Stimulated activated CD4-positive, alpha-beta T cell treated with anti-CD3 and anti-CD28 coated beads, Interleukin-1b, Interleukin-23, amount 100 ng/mL, for 4 hours (primary cell): Measurements from ENCODE around the gene RGS8.

Experiments used
- DNase-seq, 2 donors: peaks; one replicate each; pipeline ENCODE4 v3.0.0-alpha.2; 2020; ENCODE audit warnings: low read depth in 2 of 2

RGS8 gene, protein sequence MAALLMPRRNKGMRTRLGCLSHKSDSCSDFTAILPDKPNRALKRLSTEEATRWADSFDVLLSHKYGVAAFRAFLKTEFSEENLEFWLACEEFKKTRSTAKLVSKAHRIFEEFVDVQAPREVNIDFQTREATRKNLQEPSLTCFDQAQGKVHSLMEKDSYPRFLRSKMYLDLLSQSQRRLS

DNA sequence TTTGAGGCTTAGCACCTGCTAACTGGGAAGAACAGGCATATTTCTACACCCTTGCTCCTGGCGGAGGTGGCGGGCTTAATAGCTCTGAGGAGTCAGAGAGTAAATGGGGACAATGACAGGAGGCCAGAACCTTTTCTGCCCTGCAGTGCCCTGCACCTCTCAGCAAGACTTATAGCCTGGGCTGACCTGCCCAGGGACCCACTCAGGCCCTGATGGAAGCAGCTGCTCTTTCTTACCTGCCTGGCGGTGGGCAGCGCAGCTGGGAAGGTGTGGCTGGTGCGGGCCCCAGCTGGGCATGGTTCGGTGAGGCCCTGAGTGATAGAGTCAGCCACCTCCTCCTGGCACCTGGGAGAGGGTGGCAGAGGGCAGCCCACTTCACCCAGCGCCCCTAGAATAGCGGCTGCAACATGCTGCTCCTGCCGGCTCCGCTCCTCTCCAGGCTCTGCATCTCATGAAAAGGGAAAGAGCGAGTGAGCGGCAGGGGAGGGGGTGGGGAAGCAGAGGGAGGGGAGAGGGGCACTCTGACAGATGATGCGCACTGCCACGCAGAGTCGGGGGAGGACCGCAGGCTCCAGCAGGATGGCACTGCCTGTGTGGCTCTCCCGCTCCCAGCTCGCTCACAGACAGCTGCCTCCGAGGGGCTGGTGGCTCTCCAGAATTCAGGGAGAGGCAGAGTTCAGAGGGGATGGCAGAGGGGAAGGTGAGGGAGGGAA, at the start of gene RGS8:
Gene RGS8, minus strand, starts transcription at position 472 of the 713 bp plus-strand sequence. CDS start 14,938 bp downstream, outside the sequence.
- DNase-seq, result no peak

- no peak for DNase-seq
These were observed 47.6 kb upstream of the RGS8 start for GRCh38 chr1:182731852-182732575.

DNA sequence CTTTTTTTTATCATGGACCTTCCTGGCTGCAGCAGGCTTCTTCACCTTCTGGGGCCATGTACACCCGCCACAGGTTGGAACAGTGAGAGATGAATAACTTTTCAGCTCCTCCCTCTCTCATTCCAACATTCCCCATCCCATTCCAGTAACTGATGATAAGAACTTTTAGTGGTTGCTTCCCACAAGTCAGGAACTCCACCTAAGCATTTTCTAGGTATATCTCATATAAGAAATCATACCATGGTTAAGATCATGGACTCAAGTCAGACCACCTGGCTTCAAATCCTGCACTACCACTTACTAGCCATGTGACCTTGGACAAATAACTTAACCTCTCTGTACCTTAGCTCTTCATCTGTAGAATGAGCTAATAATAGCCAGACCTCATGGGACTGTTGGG, 42.5 kb upstream of the RGS8 start:
- DNase-seq, result no peak

- DNase-seq, result no peak
These were observed 41.2 kb upstream of the RGS8 start for GRCh38 chr1:182725259-182726255.

- no peak for DNase-seq
These were observed 39.8 kb upstream of the RGS8 start for GRCh38 chr1:182724215-182724614.

DNA sequence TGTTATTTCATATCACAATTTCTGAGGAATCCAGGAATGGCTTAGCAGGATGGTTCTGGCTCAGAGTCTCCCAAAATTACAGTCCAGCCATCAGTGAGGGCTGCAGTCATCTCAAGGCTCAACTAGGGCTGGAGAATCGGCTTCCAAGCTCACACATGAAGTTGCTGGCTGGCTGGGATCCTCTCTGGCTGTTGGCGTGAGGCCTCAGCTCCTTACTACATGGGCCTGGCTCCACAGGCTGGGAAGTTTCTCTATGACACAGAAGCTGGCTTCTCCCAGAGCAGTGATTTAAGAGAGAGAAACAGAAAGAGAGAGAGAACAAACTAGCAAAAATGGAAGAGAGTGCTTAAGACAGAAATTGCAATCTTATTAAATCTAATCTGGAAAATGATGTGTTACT, 38.8 kb upstream of the RGS8 start:
- no peak for DNase-seq

- DNase-seq, result no peak
These were observed 37.1 kb upstream of the RGS8 start for GRCh38 chr1:182721525-182721924.

GRCh38 chr1:182720463-182720862, 36.1 kb upstream of the RGS8 start:
- no peak for DNase-seq

DNA sequence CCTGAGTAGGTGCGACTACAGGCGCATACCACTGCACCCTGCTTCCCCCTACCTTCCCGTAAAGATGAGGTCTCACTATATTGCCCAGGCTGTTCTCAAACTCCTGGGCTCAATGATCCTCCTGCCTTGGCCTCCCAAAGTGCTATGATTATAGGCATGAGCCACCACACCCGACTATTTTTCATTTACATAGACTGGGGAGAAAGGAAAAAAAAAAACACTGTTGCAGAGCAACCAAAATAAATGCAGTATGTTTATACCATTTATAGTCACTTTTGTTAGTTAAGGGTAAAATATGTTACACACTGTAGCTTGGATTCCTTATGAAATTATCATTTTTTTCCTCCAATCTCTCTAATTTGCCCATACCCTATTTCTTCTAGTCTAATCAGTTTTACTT, 35.2 kb upstream of the RGS8 start:
- no peak for DNase-seq

- DNase-seq, result no peak
These were observed 33.9 kb upstream of the RGS8 start for GRCh38 chr1:182718311-182718710.

GRCh38 chr1:182716740-182717720, 32.6 kb upstream of the RGS8 start:
- no peak for DNase-seq

DNA sequence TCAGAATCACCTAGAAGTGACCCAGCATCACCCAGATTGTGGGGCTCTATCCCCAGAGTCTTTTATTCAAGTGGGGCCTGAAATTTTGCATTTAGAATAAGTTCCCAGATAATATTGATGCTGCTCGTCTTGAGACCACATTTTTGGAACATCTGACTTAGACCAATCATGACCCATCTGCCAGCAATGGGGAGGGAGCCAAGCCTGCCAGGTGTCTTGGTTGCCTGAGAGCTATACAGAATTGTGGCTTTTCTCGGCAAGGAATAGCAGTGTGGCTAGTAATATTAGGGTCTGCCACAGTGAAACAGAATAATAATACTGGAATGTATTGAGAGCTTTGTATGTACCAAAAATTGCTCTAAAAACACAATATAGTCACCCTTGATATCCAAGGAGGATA, 31.1 kb upstream of the RGS8 start:
- no peak for DNase-seq

GRCh38 chr1:182714546-182714945, 30.2 kb upstream of the RGS8 start:
- no peak for DNase-seq

DNA sequence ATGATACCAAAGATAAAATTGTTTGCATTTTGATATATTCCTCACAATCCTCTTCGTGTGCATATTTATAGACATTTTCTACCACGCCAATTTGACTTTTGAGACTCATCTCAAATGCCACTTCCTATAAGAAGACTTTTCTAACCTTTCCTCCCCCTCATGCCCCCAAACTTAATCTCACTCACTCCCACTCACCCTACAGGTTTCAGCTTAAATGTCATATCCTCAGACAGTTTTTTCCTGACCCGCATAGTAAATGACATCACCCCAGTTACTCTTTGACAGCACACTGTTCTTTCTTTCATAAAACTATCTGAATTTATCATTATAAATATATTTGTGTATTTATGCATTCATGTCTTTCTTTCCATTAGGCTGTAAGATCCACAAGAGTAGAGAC, 29.6 kb upstream of the RGS8 start:
- DNase-seq, result no peak

- no peak for DNase-seq
These were observed 29.1 kb upstream of the RGS8 start for GRCh38 chr1:182713492-182713891.

- no peak for DNase-seq
These were observed 25.5 kb upstream of the RGS8 start for GRCh38 chr1:182709855-182710254.

DNA sequence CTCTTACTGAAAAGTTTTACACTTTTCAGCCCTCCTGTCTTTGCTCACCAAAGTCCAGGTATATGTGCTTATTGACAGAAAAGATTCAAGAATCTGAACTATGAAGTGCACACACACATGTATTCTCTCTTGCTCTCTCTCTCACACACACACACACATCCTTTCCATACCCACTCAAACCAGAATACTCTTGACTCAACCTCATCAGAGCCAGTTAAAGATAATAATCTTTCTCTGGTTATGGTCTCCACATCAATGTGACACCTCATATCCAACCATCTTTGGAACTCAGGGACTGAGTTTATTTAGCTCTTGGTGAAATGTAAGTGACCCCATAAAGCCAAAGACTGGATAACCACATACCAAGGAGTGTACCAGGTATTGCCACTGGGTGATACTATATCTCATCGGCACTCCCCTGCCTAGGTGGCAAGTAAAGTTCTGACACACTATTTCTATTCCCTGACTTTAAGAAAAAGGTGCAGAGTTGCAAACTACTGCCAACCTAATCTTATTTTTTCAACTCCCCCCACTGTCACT, 24.9 kb upstream of the RGS8 start:
- DNase-seq, result no peak

DNA sequence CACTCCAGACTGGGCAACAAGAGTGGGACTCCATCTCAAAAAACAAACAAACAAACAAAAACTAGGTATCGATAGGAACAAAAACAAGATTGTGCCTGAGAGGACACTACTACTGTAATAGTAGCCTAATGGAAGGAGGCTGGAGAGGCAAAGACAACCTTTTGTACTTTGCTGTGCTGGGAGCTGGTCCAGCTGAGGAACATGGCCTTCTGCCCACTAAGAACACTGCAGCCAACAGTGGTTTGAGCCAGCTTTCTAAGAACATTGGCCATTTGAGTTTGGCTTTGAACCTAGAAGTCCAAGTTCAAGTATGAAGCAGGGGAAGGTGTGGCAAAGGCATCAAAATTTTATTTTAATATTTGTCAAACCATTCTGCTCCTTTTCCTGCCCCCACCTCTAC, 22.7 kb upstream of the RGS8 start:
- DNase-seq, result no peak

GRCh38 chr1:182704677-182705076, 20.3 kb upstream of the RGS8 start:
- DNase-seq, result no peak

GRCh38 chr1:182703539-182703938, 19.2 kb upstream of the RGS8 start:
- DNase-seq, result no peak
